ENCODE data around the gene TNRC6C. TPM values are rescaled to one million over a fixed set of nuclear protein-coding genes. Genes with fewer than 3 reads are reported as not detected.

TNRC6C gene
- total and polyA plus RNA-seq, 4 donors: 2.2 to 25.9 (median 13.8) TPM

- Histone ChIP-seq H3K36me3 (ENCODE audit: control insufficient read depth in 4 of 4, insufficient read depth in 4 of 4, low read length in 4 of 4) (no peaks in the 10 kb centered on the region), H3K4me1 (ENCODE audit: control insufficient read depth in 5 of 5, insufficient read depth in 5 of 5, low read length in 5 of 5) (peaks cover 0 to 16% (median 0%) of the 10 kb centered on the region in 5 donors), H3K9me3 (ENCODE audit: control insufficient read depth in 4 of 4, insufficient read depth in 3 of 4, low read length in 3 of 4) (peaks cover 0 to under 1% (median 0%) of the 10 kb centered on the region in 4 donors), H3K4me3 (no peak overlapping the region), H3K27me3 (ENCODE audit: control insufficient read depth in 3 of 3, insufficient read depth in 3 of 3, low read length in 2 of 3) (peaks cover 0 to 2% (median 0%) of the 10 kb centered on the region in 3 donors), H3K9ac (ENCODE audit: insufficient read depth in 1 of 2, low read length in 2 of 2) (no peak overlapping the region), H3K27ac (ENCODE audit: low read depth in 1 of 2, low read length in 1 of 2) (no peak overlapping the region)
- no peak for TF ChIP-seq CTCF (IDR thresholded peaks at IDR 0.05; ENCODE audit: control extremely low read depth, extremely low read depth)
- DNase-seq (no peak), ATAC-seq (ENCODE audit: insufficient read depth, low FRiP score) (no peak)
- 89 to 95% methylated on average over 2 of the region's 2 CpGs for WGBS, 2 donors
Measured at GRCh38 chr17:77926981-77927380, 31.5 kb upstream of the TNRC6C start.

- Histone ChIP-seq H3K9me3 (ENCODE audit: control insufficient read depth in 4 of 4, insufficient read depth in 3 of 4, low read length in 3 of 4) (no peaks in the 10 kb centered on the region), H3K9ac (ENCODE audit: insufficient read depth in 1 of 2, low read length in 2 of 2) (no peak overlapping the region), H3K36me3 (ENCODE audit: control insufficient read depth in 4 of 4, insufficient read depth in 4 of 4, low read length in 4 of 4) (no peaks in the 10 kb centered on the region), H3K27me3 (ENCODE audit: control insufficient read depth in 3 of 3, insufficient read depth in 3 of 3, low read length in 2 of 3) (peaks cover 0 to 2% (median 0%) of the 10 kb centered on the region in 3 donors), H3K27ac (ENCODE audit: low read depth in 1 of 2, low read length in 1 of 2) (no peak overlapping the region), H3K4me1 (ENCODE audit: control insufficient read depth in 5 of 5, insufficient read depth in 5 of 5, low read length in 5 of 5) (peaks cover 0 to 16% (median 0%) of the 10 kb centered on the region in 5 donors), H3K4me3 (no peak overlapping the region)
- no peak for ATAC-seq (ENCODE audit: insufficient read depth, low FRiP score)
- TF ChIP-seq CTCF (IDR thresholded peaks at IDR 0.05; ENCODE audit: control extremely low read depth, extremely low read depth): no peak
- WGBS, 2 donors: 84 to 87% methylated on average over 16 of the region's 16 CpGs
- no peak for DNase-seq
Measured at GRCh38 chr17:77927777-77928518, 30.6 kb upstream of the TNRC6C start.

GRCh38 chr17:77928519-77929179 is 29.9 kb upstream of the TNRC6C start:
- no peak for TF ChIP-seq CTCF (IDR thresholded peaks at IDR 0.05; ENCODE audit: control extremely low read depth, extremely low read depth)
- H3K27ac ChIP-seq (ENCODE audit: low read depth in 1 of 2, low read length in 1 of 2): no peak overlapping the region

More at GRCh38 chr17:77928519-77929179, 29.9 kb upstream of the TNRC6C start:
- Histone ChIP-seq H3K9me3 (ENCODE audit: control insufficient read depth in 4 of 4, insufficient read depth in 3 of 4, low read length in 3 of 4) (no peaks in the 10 kb centered on the region), H3K27me3 (ENCODE audit: control insufficient read depth in 3 of 3, insufficient read depth in 3 of 3, low read length in 2 of 3) (peaks cover 0 to 2% (median 0%) of the 10 kb centered on the region in 3 donors), H3K9ac (ENCODE audit: insufficient read depth in 1 of 2, low read length in 2 of 2) (no peak overlapping the region), H3K4me1 (ENCODE audit: control insufficient read depth in 5 of 5, insufficient read depth in 5 of 5, low read length in 5 of 5) (peaks cover 0 to 16% (median 0%) of the 10 kb centered on the region in 5 donors), H3K36me3 (ENCODE audit: control insufficient read depth in 4 of 4, insufficient read depth in 4 of 4, low read length in 4 of 4) (no peaks in the 10 kb centered on the region), H3K4me3 (no peak overlapping the region)
- DNase-seq (no peak), ATAC-seq (ENCODE audit: insufficient read depth, low FRiP score) (no peak)
- WGBS, 2 donors: 75 to 76% methylated on average over 3 of the region's 3 CpGs

Data from lung (tissue), 12 donors.